Measurements from ENCODE around the gene NIPBL. TPM values are rescaled to one million over a fixed set of nuclear protein-coding genes. Genes with fewer than 3 reads are reported as not detected.
"Not testable (repeated sequence)": the region's sequence is repeated elsewhere in the genome, so short reads cannot be mapped to it uniquely, and the experiment has no call there.

NIPBL gene
- total RNA-seq, 2 donors from 2014 or later: 29.8 to 38.9 TPM

DNA sequence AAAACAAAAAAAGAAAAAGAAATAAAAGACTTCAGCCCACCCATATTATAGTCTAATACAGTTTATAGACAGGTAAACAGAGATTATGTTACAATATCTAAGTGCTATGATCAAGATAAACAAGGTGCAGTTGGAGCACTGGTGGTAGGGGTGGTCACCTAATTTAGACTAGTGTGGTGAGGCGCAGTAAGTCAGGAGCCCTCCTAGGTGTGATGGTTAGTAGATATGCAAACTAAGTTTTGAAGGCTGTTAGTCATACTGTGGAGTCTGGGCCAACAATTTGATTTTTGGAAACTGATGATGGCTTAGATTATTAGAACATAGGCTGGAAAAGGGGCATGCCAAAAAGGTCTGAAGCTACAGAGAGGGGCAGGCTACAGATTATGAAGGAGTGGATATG lies 14.7 kb downstream of the NIPBL start:
- Histone ChIP-seq H3K9me3 (no peaks in the 10 kb centered on the region), H3K4me1 (peaks cover 19% of the 10 kb centered on the region), H3K27ac (no peak overlapping the region), H3K36me3 (replicated peaks in 1 of 2; ENCODE audit: insufficient read depth in 1 of 2, low read depth in 2 of 2) (no peaks in the 10 kb centered on the region), H3K4me3 (no peak overlapping the region), H3K27me3 (no peaks in the 10 kb centered on the region)
- DNase-seq: no peak
- intact Hi-C loops (cut with DNase I): no loop called here
- 100% methylated on average over 1 of the region's 1 CpG for WGBS, 2 donors
- TF ChIP-seq POLR2A (IDR thresholded peaks at IDR 0.05): no peak
- TF ChIP-seq, protein P1, sequence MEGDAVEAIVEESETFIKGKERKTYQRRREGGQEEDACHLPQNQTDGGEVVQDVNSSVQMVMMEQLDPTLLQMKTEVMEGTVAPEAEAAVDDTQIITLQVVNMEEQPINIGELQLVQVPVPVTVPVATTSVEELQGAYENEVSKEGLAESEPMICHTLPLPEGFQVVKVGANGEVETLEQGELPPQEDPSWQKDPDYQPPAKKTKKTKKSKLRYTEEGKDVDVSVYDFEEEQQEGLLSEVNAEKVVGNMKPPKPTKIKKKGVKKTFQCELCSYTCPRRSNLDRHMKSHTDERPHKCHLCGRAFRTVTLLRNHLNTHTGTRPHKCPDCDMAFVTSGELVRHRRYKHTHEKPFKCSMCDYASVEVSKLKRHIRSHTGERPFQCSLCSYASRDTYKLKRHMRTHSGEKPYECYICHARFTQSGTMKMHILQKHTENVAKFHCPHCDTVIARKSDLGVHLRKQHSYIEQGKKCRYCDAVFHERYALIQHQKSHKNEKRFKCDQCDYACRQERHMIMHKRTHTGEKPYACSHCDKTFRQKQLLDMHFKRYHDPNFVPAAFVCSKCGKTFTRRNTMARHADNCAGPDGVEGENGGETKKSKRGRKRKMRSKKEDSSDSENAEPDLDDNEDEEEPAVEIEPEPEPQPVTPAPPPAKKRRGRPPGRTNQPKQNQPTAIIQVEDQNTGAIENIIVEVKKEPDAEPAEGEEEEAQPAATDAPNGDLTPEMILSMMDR (IDR thresholded peaks at IDR 0.05): no peak
- ATAC-seq: no peak

DNA sequence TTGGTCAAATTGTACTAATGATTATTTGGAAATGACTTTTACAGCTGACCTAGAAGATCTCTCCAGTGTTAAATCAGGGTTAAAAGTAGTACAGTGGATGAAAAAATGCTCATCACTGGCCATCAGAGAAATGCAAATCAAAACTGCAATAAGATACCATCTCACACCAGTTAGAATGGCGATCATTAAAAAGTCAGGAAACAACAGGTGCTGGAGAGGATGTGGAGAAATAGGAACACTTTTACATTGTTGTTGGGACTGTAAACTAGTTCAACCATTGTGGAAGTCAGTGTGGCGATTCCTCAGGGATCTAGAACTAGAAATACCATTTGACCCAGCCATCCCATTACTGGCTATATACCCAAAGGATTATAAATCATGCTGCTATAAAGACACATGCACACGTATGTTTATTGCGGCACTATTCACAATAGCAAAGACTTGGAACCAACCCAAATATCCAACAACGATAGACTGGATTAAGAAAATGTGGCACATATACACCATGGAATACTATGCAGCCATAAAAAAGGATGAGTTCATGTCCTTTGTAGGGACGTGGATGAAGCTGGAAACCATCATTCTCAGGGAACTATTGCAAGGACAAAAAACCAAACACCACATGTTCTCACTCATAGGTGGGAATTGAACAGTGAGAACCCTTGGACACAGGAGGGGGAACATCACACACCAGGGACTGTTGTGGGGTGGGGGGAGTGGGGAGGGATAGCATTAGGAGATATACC lies 15.7 kb downstream of the NIPBL start:
- H3K27ac ChIP-seq: not testable (repeated sequence)
- H3K4me1 ChIP-seq: peaks cover 12% of the 10 kb centered on the region

DNA sequence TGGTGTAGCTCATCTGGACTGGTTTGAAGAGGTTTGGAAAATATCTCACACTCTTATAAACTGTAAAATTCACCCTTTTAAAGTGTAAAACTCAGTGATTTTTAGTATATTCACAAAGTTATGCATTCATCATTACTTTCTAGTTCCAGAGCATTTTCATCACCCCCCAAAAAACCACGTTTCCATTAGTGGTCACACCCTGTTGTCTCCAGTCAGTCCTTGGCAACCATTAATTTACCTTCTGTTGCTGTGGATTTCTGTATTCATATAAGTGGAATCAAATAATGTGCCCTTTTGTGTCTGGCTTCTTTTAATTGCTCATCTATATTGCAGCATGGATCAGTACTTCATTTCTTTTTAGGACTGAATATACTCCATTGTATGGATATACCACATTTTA lies 18.4 kb downstream of the NIPBL start:
- Histone ChIP-seq H3K27me3 (no peaks in the 10 kb centered on the region), H3K4me1 (peaks cover 10% of the 10 kb centered on the region), H3K4me3 (no peak overlapping the region), H3K27ac (no peak overlapping the region), H3K36me3 (replicated peaks in 1 of 2; ENCODE audit: insufficient read depth in 1 of 2, low read depth in 2 of 2) (no peaks in the 10 kb centered on the region), H3K9me3 (no peaks in the 10 kb centered on the region)
- TF ChIP-seq, protein P1 (IDR thresholded peaks at IDR 0.05): no peak
- no peak for TF ChIP-seq POLR2A (IDR thresholded peaks at IDR 0.05)
- intact Hi-C loops (cut with DNase I): no loop called here
- no peak for ATAC-seq
- DNase-seq: no peak
- WGBS, 2 donors: 74 to 84% methylated on average over 1 of the region's 1 CpG

More for the DNA sequence above, 15.7 kb downstream of the NIPBL start:
- WGBS, 2 donors: 85 to 100% methylated on average over 2 to 5 of the region's 6 CpGs
- H3K4me3 ChIP-seq; H3K36me3 ChIP-seq (replicated peaks in 1 of 2; ENCODE audit: insufficient read depth in 1 of 2, low read depth in 2 of 2); H3K27me3 ChIP-seq; H3K9me3 ChIP-seq; intact Hi-C loops (cut with DNase I); ATAC-seq; DNase-seq: not testable (repeated sequence)

DNA sequence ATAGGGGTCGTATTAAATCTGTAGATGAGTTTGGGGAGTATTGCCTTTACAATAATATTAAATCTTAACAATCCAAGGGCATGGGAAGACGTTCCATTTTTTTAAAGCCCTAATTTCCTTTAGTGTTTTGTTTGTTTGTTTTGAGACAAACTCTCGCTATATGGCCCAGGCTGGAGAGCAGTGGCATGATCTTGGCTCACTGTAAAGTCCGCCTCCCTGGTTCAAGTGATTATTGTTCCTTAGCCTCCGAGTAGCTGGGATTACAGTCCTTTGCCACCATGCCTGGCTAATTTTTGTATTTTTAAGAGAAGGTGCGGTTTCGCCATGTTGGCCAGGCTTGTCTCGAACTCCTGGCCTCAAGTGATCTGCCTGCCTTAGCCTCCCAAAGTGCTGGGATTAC lies 19.9 kb downstream of the NIPBL start:
- Histone ChIP-seq H3K9me3 (no peaks in the 10 kb centered on the region), H3K4me3 (no peak overlapping the region), H3K27me3 (no peaks in the 10 kb centered on the region), H3K27ac (no peak overlapping the region), H3K4me1 (peaks cover 16% of the 10 kb centered on the region), H3K36me3 (replicated peaks in 1 of 2; ENCODE audit: insufficient read depth in 1 of 2, low read depth in 2 of 2) (no peaks in the 10 kb centered on the region)
- 91% methylated on average over 8 of the region's 8 CpGs for WGBS, 2 donors
- TF ChIP-seq POLR2A (IDR thresholded peaks at IDR 0.05): no peak
- TF ChIP-seq, protein P1 (IDR thresholded peaks at IDR 0.05): no peak
- intact Hi-C loops (cut with DNase I): no loop called here
- ATAC-seq (no peak), DNase-seq (no peak)

DNA sequence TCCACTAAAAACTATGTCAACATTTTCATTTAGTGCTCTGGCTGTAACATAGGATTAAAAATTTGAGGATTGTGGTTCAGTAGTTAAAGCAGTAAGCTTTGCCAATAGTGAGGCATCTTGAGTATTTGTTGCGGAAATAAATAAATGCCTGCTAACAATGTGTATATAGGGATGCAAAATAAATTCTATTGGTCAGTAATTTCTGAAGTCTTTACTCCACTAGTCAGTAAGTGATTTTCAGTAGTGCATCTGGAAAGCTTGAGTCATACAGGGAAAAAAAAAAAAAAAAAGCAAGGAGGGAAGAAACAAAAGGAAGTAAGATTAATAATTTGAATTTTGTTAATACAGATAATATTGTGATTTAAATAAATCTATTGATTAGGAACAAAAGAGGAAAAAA lies 21.0 kb downstream of the NIPBL start:
- no peak for TF ChIP-seq POLR2A (IDR thresholded peaks at IDR 0.05)
- TF ChIP-seq, protein P1 (IDR thresholded peaks at IDR 0.05): no peak
- Histone ChIP-seq H3K9me3 (no peaks in the 10 kb centered on the region), H3K27ac (no peak overlapping the region), H3K4me3 (no peak overlapping the region), H3K27me3 (no peaks in the 10 kb centered on the region), H3K4me1 (peaks cover 16% of the 10 kb centered on the region), H3K36me3 (replicated peaks in 1 of 2; ENCODE audit: insufficient read depth in 1 of 2, low read depth in 2 of 2) (no peaks in the 10 kb centered on the region)
- intact Hi-C loops (cut with DNase I): no loop called here
- ATAC-seq (no peak), DNase-seq (no peak)
- WGBS, 2 donors: 89 to 91% methylated on average over 1 of the region's 1 CpG

All from body of pancreas (tissue), 4 donors.